ENCODE results near the gene CFAP251. TPM values are rescaled to one million over a fixed set of nuclear protein-coding genes. Genes with fewer than 3 reads are reported as not detected.
A peak's percentile ranks its signal among the peaks of the same experiment; 100 is the strongest.

The CFAP251 gene
- total RNA-seq, 1 experiment from 2014 or later: 3.3 TPM

DNA sequence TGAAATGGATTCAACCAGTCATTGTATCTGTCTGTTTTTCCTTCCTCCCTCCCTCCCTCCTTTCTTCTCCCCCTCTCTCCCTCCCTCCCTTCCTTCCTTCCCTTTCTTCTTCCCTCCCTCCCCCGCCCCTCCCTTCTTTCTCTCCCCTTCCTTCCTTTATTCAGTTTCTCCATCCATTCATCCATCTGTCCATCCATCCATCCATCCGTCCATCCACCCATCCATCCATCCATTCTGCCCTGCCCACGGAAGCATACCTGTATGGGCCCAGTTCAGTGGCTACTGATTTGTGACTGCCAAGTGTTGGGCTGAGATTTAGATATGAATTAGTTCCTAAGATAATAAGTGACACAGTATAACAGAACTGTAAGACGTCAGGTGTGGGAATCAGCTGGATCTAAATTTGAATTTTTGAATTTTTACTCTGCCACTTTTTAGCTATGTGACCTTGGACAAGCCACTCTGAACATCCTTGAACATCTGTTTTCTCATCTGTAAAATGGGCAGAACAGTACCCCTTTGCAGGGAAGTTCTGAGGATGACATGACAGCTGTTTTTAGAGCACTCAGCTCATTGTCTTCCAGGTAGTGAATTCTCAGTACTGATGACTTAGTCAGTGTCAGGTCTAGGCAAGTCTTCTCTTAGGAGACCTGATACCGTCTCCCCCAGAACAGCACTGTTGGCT, 42.9 kb downstream of the CFAP251 start:
- in situ Hi-C loops (cut with HindIII; ENCODE audit: low pct_unique_long_range_greater_than_20kb, low sequenced_read_pairs): no loop called here

DNA sequence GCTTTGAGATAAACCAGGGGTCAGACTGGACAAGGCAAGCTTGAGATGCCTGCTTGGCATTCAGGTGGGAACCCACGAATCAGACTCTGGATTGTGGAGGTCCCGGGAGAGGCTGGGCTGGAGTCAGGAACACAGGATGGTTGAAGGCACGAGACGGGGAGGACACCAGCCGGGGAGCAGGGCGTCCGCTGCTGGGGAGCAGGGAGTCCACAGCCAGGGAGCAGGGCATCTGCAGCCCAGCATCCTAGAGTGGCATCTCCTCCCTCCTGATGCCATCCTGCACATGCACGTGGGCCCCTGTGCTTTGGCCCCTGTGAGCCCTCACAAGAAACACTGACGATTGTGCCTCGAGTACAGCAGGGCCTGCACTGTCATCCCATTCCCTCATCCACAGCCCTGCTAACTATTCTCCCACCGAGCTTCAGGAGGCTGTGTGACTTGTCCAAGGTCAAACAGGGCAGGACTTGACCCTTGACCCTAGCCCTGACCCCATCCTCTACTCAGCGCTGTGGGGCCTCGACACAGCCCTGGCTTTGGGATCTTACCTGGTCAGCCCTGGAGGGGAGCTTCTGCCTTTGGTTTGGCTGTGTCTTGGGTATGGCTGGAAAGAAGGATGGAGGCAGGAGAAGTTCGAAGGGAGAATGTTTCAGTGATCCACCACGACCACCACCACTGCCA, 45.1 kb downstream of the CFAP251 start:
- in situ Hi-C loops (cut with HindIII; ENCODE audit: low pct_unique_long_range_greater_than_20kb, low sequenced_read_pairs): no loop called here
- DNase-seq (ENCODE audit: low read depth, low spot score): no peak

More for the DNA sequence above, 42.9 kb downstream of the CFAP251 start:
- DNase-seq (ENCODE audit: low read depth, low spot score): no peak

DNA sequence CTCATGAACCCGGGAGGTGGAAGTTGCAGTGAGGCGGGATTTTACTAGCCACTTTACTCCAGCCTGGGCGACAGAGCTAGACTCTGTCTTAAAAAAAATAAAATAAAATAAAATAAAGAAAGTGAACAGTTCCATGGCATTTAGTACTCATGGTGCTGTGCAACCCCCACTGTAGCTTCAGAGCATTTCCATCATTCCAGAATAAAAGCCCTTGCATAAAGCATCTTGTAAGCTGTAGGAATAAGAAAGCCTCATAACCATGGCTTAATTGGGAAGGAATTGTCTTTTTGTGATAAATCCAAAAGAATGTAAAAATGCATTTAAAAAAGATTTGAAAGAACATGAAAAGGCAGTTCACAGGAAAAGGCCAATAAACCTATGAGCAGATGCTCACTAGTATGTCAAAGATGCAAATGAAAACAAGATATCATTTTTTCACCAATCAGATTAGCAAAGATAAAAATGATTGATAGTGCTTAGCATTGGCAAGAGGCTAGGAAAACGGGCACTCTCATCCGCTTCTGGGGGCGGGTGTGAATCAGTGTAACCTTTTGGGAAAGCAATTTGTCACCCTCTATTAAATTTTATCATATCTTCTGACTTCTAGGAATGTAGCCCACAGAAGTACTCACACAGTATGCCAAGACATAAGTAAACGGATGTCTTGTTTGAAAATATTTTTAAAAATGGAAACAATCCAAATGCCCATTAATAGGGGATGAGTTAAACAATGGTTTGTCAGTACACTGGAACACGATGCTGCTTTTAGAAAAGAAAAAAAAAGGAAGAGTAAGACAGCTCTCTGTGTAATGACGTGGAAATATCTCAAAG, 46.6 kb downstream of the CFAP251 start:
- peak; percentile 74 for DNase-seq (ENCODE audit: low read depth, low spot score)
- in situ Hi-C loops (cut with HindIII; ENCODE audit: low pct_unique_long_range_greater_than_20kb, low sequenced_read_pairs): no loop called here

- in situ Hi-C loops (cut with HindIII; ENCODE audit: low pct_unique_long_range_greater_than_20kb, low sequenced_read_pairs): no loop called here
- DNase-seq (ENCODE audit: low read depth, low spot score): peak; percentile 16
Measured at GRCh38 chr12:121966959-121967358, 48.6 kb downstream of the CFAP251 start.

- no peak for DNase-seq (ENCODE audit: low read depth, low spot score)
- in situ Hi-C loops (cut with HindIII; ENCODE audit: low pct_unique_long_range_greater_than_20kb, low sequenced_read_pairs): no loop called here
Measured at GRCh38 chr12:121968876-121969275, 50.5 kb downstream of the CFAP251 start.

DNA sequence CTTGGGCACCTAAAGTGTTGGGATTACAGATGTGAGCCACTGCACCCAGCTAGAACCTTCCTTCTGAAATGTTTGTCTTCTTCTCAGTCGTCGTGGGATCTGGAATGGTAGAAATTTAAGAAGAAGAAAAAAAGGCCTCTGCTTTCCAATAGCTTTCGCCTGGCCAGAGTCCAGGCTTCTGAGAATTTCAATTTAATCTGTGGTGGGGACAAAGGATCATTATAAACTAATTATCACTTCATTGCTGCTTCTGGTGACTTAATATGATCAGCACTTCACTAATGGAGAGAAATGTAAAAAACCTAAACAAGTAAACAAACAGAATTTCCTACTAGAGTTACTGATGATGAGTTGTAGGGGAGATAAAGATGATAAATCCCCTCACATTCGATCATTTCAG, 51.3 kb downstream of the CFAP251 start:
- in situ Hi-C loops (cut with HindIII; ENCODE audit: low pct_unique_long_range_greater_than_20kb, low sequenced_read_pairs): no loop called here
- no peak for DNase-seq (ENCODE audit: low read depth, low spot score)

DNA sequence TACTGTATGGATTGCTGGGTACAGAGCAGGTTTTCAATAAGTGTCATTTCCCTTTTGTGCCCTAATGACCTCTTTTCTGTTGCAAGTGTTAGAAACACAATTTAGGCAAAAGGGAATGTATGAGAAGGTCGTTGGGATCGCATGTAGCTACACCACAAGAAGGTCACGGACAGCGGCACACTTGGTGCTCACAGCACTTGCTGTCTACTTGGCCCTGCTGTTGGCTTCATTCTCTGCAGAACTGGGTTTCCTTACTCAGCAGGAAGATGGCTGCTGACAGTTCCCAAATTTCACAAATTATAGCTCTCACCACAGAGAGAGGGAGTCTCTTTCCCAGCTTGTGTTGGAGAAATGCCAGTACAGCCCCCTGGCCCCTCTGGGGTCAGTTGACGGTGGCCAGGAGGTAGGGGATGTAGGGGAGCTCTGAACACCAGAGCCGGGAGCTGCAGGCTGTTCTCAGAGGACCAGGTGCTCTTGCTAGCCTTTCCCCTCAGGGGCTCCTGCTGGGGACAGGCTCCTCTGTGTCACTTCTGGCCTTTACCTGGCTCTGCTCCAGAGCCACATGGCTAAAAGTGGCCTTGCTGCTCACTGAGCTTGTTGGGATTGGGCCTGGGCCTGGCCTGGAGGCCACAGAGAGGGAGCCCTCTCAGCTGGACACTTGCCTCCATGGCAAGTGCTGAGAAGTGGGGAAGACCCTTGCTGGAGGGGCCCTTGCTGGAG, 52.3 kb downstream of the CFAP251 start:
- in situ Hi-C loops (cut with HindIII; ENCODE audit: low pct_unique_long_range_greater_than_20kb, low sequenced_read_pairs): no loop called here
- DNase-seq (ENCODE audit: low read depth, low spot score): no peak

GRCh38 chr12:121974026-121974985, 55.9 kb downstream of the CFAP251 start:
- in situ Hi-C loops (cut with HindIII; ENCODE audit: low pct_unique_long_range_greater_than_20kb, low sequenced_read_pairs): no loop called here
- no peak for DNase-seq (ENCODE audit: low read depth, low spot score)

DNA sequence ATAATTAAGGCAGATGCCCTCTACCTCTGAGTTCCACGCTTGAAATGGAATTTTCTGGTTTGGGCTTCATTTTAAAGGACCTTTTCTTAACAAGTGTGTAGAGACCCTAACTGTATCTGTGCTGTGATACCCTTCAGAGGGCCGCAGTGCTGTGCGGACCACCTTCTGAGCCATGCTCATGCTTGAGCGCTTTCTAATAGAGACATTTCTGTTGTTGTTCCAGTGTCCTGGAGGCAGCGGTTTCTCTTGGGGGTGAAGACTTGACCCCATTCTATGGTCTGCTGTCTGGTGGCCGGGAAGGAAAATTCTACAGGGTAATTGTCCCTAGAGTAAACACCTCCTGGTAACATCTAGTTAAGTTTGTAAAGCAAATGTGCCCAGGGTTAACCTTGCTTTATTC, 56.6 kb downstream of the CFAP251 start:
- in situ Hi-C loops (cut with HindIII; ENCODE audit: low pct_unique_long_range_greater_than_20kb, low sequenced_read_pairs): no loop called here
- DNase-seq (ENCODE audit: low read depth, low spot score): no peak

DNA sequence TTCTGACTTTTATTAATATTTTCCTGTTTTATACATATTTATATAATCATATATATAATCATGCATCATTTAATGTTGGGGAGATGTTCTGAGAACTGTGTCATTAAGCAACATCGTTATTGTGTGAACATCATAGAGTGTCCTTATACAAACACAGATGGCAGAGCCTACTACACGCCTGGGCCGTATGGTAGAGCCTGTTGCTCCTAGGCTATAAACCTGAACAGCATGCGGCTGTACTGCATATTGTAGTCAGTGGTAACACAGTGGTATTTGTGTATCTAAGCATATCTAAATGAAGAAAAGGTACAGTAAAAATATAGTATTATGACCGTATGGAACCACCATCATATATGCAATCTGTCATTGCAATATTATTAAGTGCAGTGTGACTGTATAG, 58.6 kb downstream of the CFAP251 start:
- no peak for DNase-seq (ENCODE audit: low read depth, low spot score)
- in situ Hi-C loops (cut with HindIII; ENCODE audit: low pct_unique_long_range_greater_than_20kb, low sequenced_read_pairs): no loop called here

DNA sequence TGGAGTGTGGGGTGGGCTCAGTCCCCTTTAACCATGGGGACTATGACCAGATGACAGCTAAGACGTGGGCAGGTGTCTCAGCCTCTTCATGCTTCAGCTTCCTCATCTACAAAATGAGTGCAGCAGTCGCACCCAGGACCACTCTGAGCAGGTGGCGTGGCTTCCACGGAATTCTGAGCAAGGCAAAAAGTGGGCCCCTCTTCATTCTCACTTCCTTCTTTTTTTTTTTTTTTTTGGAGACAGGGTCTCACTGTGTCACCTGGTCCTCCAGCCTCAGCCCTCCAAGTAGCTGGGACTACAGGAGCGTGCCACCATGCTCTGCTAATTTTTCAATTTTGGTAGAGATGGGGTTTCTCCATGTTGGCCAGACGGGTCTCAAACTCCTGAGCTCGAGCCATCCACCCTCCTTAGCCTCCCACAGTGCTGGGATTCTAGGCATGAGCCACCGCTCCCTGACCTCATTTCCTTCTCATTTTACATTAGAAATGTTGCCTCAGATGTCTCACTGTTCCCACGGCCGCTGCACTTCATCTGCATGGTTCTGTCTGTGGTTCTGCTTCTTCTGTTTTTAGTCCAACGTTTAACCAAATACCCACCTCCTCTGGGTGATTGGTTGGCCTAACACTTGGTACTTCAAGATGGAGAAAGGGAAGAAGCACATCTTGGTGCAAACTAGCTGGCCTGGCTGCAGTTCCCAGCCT, 61.9 kb downstream of the CFAP251 start:
- in situ Hi-C loops (cut with HindIII; ENCODE audit: low pct_unique_long_range_greater_than_20kb, low sequenced_read_pairs): no loop called here
- no peak for DNase-seq (ENCODE audit: low read depth, low spot score)

- DNase-seq (ENCODE audit: low read depth, low spot score): no peak
- in situ Hi-C loops (cut with HindIII; ENCODE audit: low pct_unique_long_range_greater_than_20kb, low sequenced_read_pairs): no loop called here
Measured at GRCh38 chr12:121980892-121981272, 62.5 kb downstream of the CFAP251 start.

GRCh38 chr12:121981456-121981855, 63.1 kb downstream of the CFAP251 start:
- no peak for DNase-seq (ENCODE audit: low read depth, low spot score)
- in situ Hi-C loops (cut with HindIII; ENCODE audit: low pct_unique_long_range_greater_than_20kb, low sequenced_read_pairs): no loop called here

GRCh38 chr12:121982950-121983349, 64.6 kb downstream of the CFAP251 start:
- in situ Hi-C loops (cut with HindIII; ENCODE audit: low pct_unique_long_range_greater_than_20kb, low sequenced_read_pairs): no loop called here
- no peak for DNase-seq (ENCODE audit: low read depth, low spot score)

DNA sequence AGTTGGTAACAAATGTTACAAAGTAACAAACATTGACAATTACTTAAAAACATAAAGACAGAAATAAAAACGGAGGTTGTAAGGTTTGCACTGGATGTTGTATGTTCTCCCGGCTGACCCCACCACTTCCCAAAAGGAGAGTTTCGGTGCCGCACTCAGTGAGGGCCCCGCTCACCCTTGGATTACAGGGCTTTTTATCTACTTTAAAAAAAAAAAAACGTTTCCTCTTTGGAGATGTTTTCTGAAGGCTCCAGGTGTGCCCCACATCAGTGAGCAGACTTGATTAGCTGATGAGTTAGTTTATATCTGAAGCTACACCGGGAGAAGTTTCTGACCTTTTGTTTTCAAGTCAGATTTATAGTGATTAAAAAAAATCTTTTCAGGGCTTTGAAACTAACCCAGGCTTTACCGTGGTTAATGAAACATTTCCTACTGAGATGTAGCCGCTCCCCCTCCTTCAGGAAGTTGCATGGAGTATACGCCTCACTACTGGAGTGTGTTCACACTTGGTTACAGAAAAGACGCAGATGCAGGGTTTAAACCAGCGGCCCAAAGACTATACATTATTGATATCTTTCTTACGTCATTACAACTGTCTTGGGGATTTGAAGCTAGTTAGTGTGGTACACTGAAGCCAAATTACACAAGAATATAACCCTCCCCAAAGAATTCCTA, 65.3 kb downstream of the CFAP251 start:
- in situ Hi-C loops (cut with HindIII; ENCODE audit: low pct_unique_long_range_greater_than_20kb, low sequenced_read_pairs): no loop called here
- DNase-seq (ENCODE audit: low read depth, low spot score): no peak

Data from SK-MEL-5 (cell line).